GM18507 (cell line): Measurements from ENCODE around the gene DNAH6.
"Not testable (repeated sequence)": the region's sequence is repeated elsewhere in the genome, so short reads cannot be mapped to it uniquely, and the experiment has no call there.

Experiments
- DNase-seq: peaks from one replicate; pipeline ENCODE4 v3.0.0; 2011; ENCODE audit warnings: low read depth; ENCODE audit not compliant: insufficient read length; ENCODE audit errors: extremely low spot score
- FAIRE-seq: peaks from 2 replicates; lab custom pipeline; 2011; peaks lifted over from hg19 to GRCh38; lab: Jason Lieb, UNC

DNAH6 gene

DNA sequence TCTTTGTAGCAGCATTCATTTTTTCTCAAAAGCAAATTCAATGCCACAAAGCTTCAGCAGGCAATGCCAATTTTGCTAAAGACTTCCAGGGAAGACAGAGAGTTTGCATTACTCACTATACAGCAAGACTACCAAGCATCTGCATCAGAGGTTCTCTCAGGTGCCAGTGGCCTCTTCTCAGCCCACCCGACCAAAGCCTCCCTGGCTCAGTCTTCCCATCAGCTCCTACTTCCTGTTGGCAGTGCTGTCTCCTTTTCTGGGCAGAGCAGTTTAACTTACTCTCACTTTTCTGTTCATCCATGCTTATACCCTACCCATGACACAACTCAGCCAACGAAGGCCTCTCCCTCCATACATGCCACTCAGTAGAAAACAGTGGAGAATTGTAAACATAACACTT lies 207.5 kb downstream of the DNAH6 start:
- FAIRE-seq = no peak

DNA sequence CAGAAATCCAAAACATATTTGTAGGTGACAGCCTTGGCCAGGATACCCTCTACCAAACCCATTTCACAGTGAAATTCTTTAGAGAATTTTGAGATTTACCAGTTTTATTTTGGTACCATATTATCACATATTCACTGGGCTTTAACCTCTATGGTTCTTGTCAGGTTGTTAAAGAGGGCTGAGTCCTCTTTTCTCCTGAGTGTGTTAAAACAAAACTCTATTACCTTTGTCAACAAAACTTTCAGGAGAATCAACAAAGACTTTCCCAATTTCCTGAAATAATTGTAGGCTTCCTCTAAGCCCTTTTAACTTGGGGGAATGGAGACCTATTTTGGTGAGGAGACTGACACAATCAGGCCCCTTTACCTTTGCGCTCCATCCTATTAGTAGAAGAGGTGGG lies 209.4 kb downstream of the DNAH6 start:
- FAIRE-seq = no peak
- DNase-seq = no peak

More for the DNA sequence above, 207.5 kb downstream of the DNAH6 start:
- no peak for DNase-seq

DNA sequence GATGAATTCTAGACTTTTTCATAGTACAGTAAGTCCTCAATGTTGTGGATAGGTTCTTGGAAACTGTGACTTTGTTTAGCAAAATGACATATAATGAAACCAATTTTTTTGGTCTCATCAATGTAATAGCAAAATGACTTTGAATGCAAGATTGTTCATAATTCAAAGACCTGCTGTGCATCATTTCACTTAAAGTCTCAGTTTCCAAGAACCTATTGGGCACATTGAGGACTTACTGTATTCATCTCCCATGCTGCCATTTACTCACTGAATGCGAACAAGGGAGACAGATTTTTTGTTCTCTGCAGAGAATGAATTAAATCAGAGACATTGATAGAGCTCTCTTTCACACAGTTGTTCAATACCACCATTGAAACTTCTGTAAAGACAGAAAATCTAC lies 211.0 kb downstream of the DNAH6 start:
- DNase-seq (no peak), FAIRE-seq (no peak)

DNA sequence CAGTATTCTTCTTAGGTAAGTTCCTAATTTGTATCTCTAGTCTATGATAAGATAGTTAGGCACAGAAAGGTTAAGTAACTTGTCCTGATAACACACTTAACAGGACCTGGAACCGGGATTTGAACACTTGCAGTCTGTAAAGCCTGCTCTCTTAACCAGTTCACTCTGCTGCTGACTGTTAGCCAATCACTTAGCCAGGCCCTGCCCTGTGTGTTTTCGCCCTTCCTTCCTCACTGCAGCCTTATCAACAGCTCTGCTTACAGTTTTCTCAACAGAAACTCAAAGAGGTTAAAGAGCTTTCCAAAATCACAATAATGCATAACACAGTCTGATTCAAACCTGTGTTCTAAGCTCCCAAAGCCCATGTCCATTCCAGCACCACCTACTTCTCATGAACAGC lies 212.9 kb downstream of the DNAH6 start:
- FAIRE-seq = no peak
- DNase-seq = no peak

DNA sequence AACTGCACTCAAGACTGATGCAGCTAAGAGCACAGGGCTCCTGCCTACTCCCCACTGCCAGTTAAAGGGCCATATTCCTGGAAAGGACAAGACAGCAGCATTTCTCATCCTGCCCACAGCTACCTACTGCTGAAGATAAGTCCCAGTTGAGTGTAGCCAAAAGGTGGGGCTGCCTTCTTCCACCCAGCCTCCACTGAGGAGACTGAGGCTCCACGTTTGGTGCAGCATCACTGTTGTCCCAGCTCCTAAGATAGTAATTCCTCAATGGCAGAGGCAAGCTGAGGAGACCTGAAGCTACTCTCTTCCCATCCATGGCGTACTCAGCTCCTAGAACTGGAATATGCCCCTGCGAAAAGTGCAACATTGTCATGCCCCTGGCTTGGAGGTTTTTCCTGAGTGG lies 214.9 kb downstream of the DNAH6 start:
- FAIRE-seq (no peak), DNase-seq (no peak)

DNA sequence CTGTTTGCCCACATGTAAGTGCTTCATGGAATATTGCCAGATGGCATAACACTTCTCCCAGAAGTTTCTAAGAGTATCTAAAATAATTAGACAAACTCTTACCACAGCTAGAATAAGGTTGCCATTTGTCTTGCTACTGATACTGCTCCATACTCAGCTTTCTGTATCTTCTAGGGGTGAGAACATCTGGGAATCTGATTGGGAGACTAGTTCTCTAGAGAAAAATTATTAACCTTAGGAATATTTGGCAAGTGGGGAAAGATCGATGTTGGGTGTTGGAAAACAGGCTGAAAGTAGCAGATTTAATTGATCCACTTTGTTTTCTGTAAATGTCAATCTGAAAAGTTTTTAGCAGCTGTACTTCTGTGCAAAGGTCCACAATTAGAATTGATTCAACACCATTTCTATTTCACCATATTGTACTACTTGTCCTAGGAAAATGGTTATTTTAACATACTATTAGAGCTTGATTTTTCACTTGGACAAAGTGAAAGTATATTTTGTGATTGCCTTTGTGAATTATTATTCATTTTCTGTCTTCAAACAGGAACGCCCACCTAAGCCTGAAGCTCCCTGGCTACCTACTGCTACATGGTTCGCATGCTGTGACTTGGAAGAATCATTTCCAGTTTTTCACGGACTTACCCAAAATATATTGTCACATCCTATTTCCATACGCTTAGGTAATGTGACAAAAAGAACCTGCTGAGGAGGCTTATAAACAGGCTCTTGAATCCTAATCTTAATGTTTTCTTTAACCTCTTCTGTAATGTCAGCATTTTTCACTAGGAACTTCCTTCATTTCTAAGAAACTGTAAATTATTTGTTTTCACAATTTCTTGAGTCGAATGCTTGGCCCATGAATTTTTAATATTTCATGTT lies 216.8 kb downstream of the DNAH6 start:
- no peak for FAIRE-seq
- no peak for DNase-seq

DNA sequence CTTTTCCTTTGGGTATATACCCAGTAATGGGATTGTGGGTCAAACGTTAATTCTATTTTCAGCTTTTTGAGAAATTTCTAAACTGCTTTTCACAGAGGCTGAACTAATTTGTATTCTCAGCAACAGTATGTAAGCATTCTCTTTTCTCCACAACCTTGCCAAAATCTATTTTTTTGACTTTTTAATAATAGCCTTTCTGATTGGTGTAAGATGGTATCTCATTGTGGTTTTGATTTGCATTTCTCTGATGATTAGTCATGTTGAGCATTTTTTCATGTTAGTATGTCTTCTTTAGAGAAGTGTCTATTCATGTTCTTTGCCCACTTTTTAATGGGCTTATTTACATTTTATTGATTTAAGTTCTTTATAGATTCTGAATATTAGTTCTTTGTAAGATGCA lies 219.1 kb downstream of the DNAH6 start:
- DNase-seq (no peak), FAIRE-seq (no peak)

DNA sequence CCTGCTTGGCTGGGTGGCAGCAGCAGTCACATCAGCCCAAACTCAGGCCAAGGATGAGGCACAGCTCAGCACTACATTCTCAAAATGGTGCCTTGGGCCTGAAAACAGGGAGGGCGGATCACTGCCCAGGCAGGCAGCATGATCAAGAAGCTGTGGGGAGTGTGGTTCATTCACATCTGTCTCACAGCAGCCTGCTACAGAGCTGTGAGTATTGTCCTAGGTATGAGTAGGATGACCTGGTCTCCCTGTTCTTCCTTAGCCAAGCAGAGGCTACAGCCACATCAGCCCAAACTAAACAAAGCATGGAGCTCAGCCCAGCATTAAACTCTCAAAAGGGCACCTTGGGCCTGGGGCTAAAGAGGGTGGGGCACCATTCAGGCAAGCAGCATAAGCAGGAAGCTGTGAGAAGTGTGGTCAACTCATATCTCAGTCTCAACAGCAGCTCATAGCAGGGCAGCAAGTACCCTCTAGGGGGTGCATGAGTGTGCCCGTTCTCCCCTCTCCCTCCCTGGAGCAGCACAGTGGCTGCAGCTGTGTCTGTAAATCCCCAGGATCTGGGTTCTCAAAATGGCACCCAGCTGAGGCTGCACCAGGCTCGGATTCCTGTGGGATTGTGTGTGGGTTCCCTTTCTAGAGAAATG lies 225.0 kb downstream of the DNAH6 start:
- DNase-seq (no peak), FAIRE-seq (no peak)

DNA sequence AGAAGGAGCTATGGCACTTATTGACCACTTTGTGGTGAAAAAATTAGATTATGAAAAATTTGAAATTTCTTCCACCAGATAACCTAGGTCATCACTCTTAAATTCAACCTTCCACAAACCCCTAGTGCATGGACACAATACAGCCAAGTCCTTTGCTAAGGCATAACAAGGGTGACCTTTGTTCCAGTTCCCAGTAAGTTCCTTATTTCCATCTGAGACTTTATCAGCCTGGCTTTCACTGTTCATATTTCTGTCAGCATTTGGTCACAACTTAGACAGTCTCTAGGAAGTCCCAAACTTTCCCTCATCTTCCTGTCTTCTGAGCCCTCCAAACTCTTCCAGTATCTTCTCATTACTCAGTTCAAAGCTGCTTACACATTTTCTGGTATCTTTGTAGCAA lies 232.0 kb downstream of the DNAH6 start:
- no peak for DNase-seq
- FAIRE-seq = no peak

DNA sequence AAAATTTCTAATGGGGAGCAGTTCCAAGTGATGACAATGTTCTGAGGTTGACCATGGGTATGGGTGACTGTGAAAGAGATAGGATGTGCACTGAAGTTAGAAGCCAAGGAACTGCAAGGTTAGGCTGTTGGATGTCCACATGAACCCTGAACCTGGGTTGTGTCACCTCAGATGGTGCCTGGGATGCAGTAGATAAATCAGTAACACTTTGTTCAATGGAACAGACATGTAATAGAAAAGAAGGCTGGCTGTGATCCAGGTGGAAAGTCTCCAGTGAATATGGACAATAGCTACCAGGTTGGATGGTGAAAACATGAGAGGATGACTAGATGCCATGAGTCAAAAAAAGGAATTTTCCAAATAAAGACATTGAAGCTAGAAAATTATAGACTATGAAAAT lies 233.1 kb downstream of the DNAH6 start:
- FAIRE-seq (no peak), DNase-seq (no peak)

DNA sequence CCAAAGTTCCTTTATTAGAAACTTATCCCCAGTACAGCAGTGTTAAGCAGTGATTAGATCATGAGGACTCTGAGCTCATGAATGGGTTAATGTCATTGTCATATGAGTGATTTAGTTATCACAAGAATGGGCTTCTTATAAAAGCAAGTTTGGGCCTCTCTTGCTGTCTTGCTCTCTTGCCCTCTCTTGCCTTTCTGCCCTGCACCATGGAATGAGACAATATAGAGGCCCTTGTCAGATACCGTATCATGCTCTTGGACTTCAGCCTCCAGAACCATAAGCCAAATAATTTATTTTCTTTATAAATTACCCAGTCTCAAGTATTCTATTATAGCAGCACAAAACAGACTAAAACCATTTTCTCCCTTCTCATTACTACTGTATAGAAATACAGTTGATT lies 238.8 kb downstream of the DNAH6 start:
- DNase-seq = no peak
- FAIRE-seq = no peak

DNA sequence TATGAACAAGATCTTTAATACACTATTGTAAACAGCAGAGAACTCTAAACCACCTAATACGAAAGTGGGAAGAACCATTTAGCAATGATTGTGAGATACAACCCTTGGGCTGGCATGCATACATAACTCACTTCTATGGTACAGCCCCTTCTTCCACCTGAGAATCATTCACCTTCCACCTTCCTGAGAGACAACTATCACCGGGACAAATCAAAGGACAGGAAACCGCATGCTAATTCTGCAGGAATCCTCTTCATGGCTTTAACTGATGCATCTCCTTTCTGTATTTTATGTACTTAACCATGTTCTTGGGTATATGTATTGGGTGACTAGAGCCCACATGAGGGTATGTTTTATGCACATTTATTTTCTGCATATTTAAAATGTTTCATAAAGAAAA lies 241.3 kb downstream of the DNAH6 start:
- no peak for FAIRE-seq
- DNase-seq = no peak

DNA sequence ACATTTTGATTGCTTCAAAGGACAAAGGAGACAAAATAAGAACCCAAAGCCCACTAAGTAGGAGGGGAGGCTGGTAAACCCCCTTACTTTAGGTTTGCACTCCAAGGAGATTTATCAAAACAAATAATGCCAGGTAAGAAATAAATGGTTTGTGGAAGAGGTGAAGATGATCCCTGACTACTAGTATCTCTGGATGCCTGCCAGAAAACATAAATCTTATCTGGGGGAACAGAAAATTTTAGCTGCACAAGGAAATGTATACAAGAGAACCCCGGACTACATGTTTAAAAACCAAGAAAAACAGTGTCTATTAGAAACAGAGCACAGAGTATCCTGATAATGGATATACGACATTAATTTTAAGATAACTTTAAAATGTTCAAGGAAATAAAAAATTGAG lies 250.5 kb downstream of the DNAH6 start:
- DNase-seq (no peak), FAIRE-seq (no peak)

DNA sequence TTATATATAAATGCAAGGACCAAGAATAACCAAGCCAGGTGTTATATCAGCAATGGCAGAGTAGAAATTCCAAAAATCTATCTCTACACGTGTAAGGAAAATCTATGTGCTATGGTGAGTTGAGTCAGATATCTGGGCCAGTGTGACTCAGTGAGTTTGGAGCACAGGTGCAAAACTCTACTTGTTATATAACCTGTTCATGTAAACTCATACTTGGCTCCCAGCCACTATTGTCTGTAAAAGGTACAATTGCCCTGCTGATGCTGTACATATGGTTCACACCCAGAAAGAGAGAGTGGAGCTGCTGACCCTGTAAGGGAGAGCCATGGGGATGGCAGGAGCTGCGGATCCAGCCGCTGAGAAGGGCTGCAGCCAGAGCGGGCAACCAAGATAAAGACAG lies 252.5 kb downstream of the DNAH6 start:
- FAIRE-seq = no peak

DNA sequence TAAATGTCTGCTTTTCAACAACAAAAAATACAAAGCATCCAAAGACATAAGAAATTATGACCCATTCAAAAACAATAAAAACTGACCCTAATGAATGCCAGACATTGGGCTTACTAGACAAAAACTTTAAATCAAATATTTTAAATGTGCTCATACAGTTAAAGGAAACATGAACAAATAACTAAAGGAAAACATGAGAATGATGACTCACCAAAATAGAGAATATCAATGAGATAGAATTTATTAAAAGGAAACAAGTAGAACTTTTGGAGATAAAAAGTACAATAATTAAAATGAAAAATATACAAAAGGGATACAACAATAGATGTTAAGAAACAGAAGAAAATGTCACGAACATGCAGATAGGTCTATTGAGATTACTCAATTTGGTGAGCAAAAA lies 254.0 kb downstream of the DNAH6 start:
- FAIRE-seq (no peak), DNase-seq (no peak)

More for the DNA sequence above, 252.5 kb downstream of the DNAH6 start:
- no peak for DNase-seq

DNA sequence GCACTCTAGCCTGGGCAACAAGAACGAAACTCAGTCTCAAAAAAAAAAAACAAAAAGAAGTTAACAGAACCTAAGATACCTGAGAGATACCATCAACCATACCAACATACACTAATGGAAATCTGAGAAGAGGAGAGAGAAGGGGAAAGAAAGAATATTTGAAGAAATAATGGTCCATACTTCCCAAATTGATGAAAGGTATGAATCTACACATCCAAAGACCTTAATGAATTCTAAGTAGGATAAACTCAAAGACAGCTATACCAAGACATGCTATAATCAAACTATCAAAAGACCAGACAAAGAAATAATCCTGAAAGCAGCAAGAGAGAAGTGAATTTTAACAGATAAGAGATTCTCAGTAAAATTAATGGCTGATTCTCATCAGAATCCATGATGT lies 255.0 kb downstream of the DNAH6 start:
- FAIRE-seq (no peak), DNase-seq (no peak)

DNA sequence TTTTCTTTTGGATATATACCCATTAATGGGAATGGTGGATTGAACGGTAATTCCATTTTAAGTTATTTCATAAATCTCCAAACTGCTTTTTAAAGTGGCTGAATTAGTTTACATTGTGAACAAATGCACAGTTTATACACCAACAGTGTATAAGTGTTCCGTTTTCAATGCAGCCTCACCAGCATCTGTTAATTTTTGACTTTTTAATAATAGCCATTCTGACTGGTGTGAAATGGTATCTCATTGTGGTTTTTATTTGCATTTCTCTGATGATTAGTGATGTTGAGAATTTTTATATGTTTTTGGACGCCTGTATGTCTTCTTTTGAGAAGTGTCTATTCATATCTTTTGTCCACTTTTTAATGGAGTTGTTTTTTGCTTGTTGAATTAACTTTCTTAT lies 257.3 kb downstream of the DNAH6 start:
- not testable (repeated sequence) for FAIRE-seq, DNase-seq

DNA sequence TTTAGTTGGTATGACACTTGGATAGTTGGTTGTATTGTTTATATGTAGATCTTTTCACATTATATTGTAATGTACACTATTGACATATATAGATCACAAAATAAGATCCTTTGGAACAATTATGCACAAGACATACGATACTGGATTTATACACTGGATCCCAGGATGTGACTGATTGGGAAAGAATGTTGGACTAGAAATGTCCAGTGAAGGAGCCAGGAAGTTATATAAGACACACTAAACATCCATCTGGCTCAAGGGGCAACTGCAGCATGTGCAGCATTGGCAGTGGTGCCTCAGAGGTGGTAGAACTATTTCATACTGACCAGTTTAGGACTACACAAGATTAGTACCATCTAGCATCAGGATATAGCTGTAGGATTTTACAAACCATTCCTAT lies 259.7 kb downstream of the DNAH6 start:
- FAIRE-seq = no peak
- no peak for DNase-seq

DNA sequence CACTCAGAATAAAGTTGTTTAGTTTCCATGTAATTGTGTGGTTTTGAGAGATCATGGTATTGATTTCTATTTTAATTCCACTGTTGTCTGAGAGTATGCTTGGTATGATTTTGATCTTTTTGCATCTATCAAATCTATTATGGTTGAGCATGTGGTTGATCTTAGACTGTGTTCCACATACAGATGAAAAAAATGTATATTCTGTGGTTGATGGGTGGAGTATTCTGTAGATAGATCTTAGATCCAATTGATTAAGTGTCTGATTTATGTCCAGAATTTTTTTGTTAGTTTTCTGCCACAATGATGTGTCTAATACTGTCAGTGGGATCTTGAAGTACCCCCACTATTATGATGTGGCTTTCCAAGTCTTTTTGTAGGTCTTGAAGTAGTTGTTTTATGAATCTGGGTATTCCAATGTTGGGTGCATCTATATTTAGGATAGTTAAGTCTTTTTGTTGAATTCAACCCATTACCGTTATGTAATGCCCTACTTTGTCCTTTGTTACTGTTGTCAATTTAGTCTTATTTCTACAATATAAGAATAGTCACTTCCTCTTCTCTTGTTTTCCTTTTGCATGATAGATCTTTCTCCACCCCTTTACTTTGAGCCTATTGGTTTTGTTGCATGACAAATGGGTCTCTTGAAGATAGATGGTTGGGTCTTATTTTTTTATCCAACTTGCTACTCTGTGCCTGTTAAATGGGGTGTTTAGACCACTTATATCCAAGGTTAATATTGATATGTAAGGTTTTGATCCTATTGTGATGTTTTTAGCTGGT lies 262.8 kb downstream of the DNAH6 start:
- no peak for FAIRE-seq
- no peak for DNase-seq

DNA sequence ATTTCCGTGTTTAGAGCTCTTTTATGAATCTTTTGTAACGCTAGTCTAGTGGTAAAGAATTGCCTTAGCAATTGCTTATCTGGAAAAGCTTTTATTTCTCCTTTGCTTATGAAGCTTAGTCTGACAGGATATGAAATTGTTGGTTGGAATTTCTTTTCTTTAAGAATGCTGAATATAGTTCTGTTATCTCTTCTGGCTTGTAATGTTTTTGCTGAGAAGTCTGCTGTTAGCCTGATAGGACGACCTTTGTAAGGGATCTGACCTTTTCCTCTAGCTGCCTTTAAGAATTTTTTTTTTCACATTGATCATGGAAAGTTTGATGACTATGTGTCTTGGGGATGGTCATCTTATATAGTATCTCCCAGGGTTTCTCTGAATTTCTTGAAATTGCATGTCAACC lies 263.5 kb downstream of the DNAH6 start:
- no peak for FAIRE-seq
- DNase-seq = no peak
